Brain pericyte (primary cell): ENCODE measurements around the gene ACOT11.
"Not testable (repeated sequence)": the region's sequence is repeated elsewhere in the genome, so short reads cannot be mapped to it uniquely, and the experiment has no call there.

Experiments used
- DNase-seq: peaks from one replicate; pipeline ENCODE4 v3.0.0-alpha.2; 2012; ENCODE audit warnings: low read depth, low spot score

The ACOT11 gene

GRCh38 chr1:54608566-54609230 lies 60.7 kb downstream of the ACOT11 start:
- DNase-seq = no peak

DNA sequence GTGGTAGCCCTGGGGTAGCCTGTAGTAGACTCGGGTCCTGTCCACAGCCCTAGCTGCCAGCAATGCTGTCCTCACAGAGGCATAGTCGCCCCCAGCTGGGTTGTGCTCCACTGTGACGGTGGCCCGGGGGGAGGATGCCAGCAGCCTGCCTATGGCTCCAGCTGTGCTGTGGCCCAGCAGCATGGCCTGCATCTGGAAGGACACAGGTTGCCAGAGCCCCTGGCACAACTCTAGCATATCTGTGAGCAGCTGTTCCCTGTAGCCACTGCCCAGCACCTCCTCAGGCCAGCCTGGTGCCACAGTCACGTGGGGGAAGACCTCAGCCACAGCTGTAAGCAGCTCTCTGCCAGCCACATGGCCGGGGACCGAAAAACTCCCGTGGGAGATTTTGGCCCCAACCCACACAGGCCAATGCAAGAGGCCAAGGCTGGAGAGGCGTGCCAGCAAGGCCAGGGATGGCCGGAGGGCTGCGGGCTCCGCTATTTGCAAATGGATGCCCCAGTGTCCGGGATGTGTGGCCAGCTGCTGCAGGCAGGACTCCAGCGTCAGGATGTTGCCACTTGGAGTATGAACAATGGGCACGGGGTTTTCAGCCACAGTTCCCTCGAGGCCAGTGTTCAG lies 61.4 kb downstream of the ACOT11 start:
- DNase-seq = no peak

- DNase-seq = no peak
These were observed 62.0 kb downstream of the ACOT11 start for GRCh38 chr1:54610048-54610447.

DNA sequence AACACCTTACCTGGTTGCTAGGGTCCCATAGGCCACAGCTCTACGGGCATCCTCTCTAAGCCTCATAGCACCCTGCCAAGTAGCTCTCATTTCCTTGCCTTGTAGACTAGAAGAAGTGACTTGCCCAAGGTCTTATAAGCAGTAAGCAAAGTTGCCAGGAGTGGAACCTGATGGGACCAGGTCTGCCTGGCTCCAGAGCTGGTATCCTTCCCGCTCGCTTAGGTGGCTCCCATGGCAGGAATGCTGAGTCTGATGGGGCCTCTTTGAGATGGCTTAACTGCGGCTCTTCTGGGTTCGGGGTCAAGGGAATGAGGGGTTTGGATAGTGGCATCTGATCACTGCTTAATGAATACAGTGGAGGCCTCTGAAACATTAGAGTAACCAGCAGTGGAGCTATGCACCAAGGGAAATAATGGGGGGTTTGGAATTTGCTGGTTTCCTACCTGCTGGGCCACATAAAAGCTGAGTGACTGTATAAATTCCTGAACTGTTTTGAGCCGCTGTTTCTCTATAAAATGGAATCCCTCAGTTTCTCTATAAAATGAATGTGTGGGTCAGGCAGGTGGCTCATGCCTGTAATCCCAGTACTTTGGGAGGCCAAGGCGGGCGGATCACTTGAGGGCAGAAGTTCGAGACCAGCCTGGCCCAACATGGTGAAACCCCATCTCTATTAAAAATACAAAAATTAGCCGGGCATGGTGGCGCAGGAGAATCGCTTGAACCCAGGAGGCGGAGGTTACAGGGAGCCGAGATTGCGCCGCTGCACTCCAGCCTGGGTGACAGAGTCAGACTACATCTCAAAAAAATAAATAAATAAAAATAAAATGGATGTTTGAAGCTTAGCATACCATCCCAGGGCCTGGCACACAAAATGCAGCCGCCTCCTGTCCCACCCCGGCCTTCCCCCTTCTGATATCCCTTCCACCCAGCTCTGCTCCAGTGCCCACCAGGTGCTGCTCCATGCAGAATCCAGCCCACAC lies 62.9 kb downstream of the ACOT11 start:
- no peak for DNase-seq

- DNase-seq = no peak
These were observed 63.6 kb downstream of the ACOT11 start for GRCh38 chr1:54611621-54612020.

- DNase-seq = no peak
These were observed 66.0 kb downstream of the ACOT11 start for GRCh38 chr1:54614024-54614423.

- no peak for DNase-seq
These were observed 66.5 kb downstream of the ACOT11 start for GRCh38 chr1:54614563-54614962.

- no peak for DNase-seq
These were observed 67.7 kb downstream of the ACOT11 start for GRCh38 chr1:54615531-54616279.

DNA sequence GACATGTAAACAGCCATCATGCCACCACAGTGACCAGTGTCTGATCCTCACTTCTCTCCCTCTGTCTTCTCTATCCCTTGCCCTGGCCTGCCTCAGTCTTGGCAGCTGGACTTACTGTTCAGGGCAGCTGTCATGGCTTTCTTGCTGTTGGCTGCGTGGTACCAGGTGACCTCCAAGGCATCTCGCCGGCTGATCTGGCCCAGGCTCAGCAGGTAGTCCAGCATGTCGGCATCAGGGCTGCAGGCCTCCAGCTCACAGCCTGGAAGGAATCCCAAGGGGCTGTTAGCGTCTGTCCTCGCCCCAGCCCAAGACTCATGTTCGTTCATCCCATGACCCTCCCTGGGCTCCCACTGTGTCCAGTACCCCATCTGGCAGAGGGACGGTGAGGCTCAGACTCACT lies 71.7 kb downstream of the ACOT11 start:
- DNase-seq = no peak

- DNase-seq = no peak
These were observed 75.4 kb downstream of the ACOT11 start, which contains the start of gene FAM151A for GRCh38 chr1:54623216-54624007. FAM151A (minus strand) TSS chr1:54623525; CDS start chr1:54623395, 130 bp downstream.

- no peak for DNase-seq
These were observed 76.7 kb downstream of the ACOT11 start for GRCh38 chr1:54624466-54625464.

GRCh38 chr1:54627196-54627595 lies 79.2 kb downstream of the ACOT11 start:
- DNase-seq = no peak

DNA sequence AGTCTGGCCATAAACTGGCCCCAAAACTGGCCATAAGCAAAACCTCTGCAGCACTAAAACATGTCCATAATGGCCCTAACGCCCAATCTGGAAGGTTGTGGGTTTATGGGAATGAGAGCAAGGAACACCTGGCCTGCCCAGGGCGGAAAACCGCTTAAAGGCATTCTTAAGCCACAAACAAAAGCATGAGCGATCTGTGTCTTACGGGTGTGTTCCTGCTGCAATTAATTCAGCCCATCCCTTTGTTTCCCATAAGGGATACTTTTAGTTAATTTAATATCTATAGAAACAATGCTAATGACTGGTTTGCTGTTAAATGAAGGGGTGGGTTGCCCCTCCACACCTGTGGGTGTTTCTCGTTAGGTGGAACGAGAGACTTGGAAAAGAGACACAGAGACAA lies 87.8 kb downstream of the ACOT11 start:
- not testable (repeated sequence) for DNase-seq

- not testable (repeated sequence) for DNase-seq
These were observed 88.7 kb downstream of the ACOT11 start for GRCh38 chr1:54636461-54637446.

DNA sequence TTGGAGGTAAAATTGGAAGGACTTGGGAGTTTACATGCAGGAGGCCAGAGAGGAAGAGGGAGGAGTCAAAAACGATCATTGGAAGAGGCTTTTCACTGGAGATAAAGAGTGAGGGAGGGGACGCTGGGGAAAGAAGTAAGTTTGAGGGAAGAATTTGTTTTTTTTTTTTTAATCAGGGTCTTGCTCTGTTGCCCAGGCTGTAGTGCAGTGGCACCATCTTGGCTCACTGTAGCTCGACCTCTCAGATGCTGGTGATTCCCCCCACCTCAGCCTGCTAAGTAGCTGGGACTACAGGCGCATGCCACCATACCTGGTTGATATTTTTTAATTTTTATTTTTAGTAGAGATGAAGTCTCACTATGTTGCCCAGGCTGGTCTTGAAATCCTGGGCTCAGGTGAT lies 92.3 kb downstream of the ACOT11 start:
- DNase-seq = no peak

DNA sequence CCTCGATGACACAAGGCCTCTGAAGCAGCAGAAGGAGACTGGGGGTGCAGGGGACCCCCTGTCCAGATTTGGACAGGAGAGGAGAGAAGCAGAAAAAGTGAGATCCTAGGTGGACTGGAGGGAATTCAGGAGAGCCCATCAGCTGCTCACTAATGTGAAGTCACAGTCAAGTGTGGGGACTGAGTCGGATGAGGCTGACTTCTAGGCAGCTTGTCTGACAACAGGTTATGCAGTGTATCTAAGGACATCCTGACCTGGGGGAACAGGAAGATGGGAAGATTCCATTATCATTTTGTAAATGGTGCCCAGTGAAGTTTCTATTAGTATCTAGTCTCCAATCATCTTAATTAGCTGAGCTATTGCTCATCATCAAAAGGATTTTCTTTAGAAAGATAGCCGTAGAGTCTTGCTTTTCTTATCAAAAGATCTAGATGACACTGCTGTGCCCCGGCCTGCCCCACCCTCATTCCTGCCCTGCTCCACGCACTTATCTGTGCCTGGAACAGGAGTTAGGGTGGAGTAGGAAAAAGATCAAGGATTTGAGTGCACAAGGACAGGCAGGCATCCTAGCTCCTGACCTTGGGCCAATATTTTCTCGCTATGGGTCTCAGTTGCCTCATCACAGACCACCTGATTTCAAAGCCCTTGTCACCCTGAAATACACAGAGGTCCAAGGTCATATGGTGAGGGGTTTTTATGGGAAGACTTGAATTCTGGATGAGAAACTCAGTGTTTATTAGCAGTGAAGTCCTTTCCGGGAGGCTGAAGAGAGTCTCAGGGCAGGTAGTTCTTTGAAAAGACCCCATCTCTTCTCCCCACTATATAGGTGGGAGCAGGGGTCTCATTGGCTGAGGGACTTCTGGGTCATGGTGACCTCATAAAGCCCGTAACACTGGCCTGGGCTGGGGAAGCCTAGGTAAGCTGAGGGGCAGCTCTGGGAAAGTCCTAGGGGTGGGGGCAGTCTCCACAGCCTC lies 93.1 kb downstream of the ACOT11 start, which contains the start of gene MROH7:
MROH7 (plus strand) TSS at position 924 of the 974 bp plus-strand sequence. CDS start 11,141 bp downstream, outside the sequence.
- no peak for DNase-seq

DNA sequence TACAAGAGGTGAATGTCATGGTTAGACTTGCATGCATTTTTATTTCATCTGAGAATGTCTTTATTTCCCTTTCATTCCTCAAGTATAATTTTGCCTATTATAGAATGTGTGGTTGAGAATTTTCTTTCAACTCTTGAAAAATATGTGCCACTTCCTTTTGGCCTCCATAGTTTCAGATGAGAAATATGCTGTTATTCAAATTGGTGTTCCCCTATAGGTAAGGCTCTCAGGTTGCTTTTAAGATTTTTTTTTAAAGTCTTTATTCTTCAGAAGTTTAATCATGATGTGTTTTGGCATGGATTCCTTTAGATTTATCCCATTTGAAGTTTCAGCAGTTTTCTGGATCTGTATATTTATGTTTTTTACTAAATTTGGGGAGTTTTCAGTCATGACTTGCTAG lies 95.7 kb downstream of the ACOT11 start:
- no peak for DNase-seq
